HG02884 (cell line): Measurements from ENCODE around the gene ITSN1.
"Not testable (repeated sequence)": the region's sequence is repeated elsewhere in the genome, so short reads cannot be mapped to it uniquely, and the experiment has no call there.

ENCODE experiments used
- ATAC-seq: cut with Tn5 transposase; IDR thresholded peaks from one replicate; pipeline ENCODE4 v1.9.1; 2021; ENCODE audit warnings: mild to moderate bottlenecking, moderate library complexity; ENCODE audit not compliant: unreplicated experiment

ITSN1 gene

GRCh38 chr21:33763582-33763899, 121.2 kb downstream of the ITSN1 start:
- no peak for ATAC-seq

- no peak for ATAC-seq
Measured at GRCh38 chr21:33767236-33767635, 124.9 kb downstream of the ITSN1 start.

DNA sequence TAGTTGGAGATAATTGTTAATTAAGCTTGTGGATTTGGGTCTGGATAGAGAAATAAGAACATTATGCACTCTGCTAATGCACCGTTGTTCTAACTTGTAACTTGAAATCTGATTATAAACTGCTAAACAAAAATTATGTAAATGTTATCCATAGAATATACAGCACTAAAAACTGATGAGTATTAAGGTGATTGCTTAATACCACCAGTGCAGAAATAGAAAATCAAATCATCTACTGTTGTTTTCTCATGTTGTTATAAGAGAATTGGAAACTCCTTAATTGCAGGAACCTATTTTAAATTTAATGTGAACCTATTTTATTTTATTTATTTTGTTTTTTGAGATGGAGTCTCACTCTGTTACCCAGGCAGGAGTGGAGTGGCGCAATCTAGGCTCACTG, 125.7 kb downstream of the ITSN1 start:
- no peak for ATAC-seq

DNA sequence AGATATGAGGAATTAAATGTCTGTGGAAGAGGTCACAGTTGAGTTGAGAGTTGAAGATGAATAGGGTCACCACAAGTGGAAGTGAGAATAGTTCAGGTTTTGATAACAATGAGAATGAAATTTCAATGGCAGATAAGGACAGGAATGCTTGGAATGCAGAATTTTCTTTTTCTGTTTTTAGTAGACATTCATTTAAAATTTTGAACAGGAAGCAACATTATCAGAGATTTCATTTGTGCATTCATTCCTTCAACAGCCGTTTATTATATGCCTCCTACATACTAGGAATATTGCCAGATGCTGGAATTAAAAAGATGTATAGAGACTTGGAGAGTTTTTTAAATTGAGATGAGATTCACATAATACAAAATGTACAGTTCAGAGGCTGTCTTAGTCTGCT, 126.8 kb downstream of the ITSN1 start:
- no peak for ATAC-seq

- no peak for ATAC-seq
Measured at GRCh38 chr21:33770542-33770941, 128.2 kb downstream of the ITSN1 start.

- ATAC-seq = no peak
Measured at GRCh38 chr21:33771976-33772375, 129.7 kb downstream of the ITSN1 start.

DNA sequence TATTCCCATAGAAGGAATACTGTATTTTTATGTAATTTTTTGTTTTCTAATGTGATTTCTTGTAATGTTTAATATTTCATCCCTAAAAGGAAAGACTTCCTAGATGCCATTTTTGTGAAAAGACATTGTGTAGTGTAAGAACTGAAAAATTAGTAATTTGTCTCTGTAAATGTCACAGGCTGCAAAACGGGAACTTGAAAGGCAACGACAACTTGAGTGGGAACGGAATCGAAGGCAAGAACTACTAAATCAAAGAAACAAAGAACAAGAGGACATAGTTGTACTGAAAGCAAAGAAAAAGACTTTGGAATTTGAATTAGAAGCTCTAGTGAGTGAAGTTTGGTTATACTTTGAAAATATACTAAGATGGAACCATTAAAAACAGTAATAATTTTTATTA, 132.2 kb downstream of the ITSN1 start:
- ATAC-seq = no peak

DNA sequence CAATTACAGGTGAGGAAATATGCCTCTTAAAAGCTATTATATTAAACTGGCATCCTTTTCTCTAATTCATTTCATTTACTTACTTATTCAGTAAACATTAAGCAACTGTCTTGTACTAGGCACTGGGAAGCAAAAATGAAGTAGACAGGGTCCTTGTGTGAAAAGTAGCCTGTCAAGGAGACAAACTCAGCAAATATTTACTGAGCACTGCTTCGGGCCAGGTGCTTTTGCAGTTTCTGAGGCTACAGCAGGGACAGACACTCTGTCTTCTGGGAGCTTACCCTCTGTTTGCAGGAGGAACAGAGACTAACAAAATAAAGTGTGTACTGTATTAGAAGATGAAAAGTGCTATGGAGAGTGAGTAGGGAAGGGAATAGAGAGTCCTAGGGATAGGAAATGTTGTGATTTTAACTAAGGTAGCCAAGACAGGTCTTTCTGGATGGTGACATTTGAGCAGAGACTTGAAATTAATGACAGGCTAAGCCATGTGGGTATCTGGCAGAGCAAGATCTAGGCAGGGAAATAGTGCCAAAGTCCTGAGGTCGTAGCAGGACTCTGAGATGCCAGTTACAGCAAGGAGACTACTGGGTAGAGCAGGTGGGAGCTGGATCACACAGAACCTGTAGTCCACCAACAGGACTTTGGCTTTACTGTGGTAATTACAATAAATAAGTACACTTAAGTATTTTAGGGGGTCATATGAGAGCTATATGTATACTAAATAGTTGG, 133.0 kb downstream of the ITSN1 start:
- no peak for ATAC-seq

- no peak for ATAC-seq
Measured at GRCh38 chr21:33780631-33781030, 138.3 kb downstream of the ITSN1 start.

GRCh38 chr21:33781121-33781520, 138.8 kb downstream of the ITSN1 start:
- ATAC-seq = no peak

DNA sequence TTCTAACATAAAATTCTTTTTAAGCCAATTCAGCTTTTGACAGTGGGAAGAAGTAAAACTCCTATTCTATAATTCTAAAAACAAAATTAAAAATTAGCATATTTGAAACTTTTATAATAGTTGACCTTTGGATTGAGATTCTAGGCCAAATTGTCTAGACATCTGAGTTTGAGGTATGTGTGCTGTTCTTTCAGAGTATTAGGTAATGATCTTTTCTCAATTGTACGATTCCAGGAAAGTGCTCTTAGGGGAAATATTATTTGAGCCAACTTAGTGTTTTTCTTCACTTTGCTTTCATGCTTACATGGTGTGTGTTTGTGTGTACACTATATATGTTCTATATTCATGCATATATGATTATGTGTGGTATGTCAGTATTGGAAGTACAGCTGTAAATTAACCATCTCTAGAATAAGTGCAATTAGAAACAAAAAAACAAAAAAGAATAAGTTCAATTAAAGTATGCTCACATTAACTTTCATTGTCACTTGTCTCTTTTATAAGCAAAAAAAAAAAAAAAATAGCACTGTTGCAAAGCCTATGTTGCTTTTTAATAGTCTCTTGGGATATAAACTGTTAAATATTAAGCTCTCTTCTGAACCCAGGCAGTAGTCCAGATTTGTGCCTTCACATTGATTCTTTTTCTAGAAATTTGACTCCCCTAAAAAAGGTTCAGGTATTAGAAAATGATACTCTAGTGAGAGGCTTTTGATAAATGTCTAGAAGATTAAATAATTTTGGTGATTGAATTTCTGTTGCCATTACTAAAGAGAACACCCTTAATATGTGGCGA, 141.1 kb downstream of the ITSN1 start:
- no peak for ATAC-seq

- no peak for ATAC-seq
Measured at GRCh38 chr21:33787431-33787830, 145.1 kb downstream of the ITSN1 start.

DNA sequence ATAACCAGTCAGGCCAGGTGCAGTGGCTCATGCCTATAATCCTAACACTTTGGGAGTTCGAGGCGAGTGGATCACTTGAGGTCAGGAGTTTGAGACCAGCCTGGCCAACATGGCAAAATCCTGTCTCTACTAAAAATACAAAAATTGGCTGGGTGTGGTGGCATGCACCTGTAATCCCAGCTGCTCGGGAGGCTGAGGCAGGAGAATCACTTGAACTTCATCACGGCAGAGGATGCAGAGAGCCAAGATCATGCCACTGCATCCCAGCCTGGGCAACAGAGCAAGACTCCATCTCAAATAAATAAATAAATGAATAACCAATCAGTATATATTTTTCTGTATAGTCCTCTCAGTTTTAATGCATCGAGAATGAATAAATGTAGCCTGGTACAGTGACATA, 146.1 kb downstream of the ITSN1 start:
- ATAC-seq = not testable (repeated sequence)

GRCh38 chr21:33789697-33790096, 147.4 kb downstream of the ITSN1 start:
- ATAC-seq = no peak

GRCh38 chr21:33791073-33791472, 148.8 kb downstream of the ITSN1 start:
- ATAC-seq = no peak

DNA sequence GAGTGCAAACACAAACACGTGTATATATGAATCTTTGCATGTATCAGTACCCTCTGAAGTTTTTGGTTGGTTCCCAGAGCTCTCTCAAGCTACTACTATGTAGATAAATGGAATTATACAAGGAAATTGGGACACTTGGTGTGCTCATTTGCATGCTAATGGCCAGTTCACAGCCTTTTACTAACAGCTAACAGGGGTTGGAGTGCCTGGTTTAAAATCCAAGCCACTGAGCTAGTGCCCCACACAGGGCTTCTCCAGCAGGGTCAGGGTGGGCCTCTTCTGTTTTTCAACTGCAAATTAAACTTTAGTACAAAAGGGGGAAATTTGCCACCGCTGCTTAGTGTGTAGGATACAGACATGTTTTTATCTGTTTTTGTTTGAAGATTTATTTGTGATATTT, 152.3 kb downstream of the ITSN1 start:
- no peak for ATAC-seq

- no peak for ATAC-seq
Measured at GRCh38 chr21:33797565-33797964, 155.3 kb downstream of the ITSN1 start.

GRCh38 chr21:33799378-33800090, 157.2 kb downstream of the ITSN1 start:
- no peak for ATAC-seq

- no peak for ATAC-seq
Measured at GRCh38 chr21:33800753-33801423, 158.6 kb downstream of the ITSN1 start.

DNA sequence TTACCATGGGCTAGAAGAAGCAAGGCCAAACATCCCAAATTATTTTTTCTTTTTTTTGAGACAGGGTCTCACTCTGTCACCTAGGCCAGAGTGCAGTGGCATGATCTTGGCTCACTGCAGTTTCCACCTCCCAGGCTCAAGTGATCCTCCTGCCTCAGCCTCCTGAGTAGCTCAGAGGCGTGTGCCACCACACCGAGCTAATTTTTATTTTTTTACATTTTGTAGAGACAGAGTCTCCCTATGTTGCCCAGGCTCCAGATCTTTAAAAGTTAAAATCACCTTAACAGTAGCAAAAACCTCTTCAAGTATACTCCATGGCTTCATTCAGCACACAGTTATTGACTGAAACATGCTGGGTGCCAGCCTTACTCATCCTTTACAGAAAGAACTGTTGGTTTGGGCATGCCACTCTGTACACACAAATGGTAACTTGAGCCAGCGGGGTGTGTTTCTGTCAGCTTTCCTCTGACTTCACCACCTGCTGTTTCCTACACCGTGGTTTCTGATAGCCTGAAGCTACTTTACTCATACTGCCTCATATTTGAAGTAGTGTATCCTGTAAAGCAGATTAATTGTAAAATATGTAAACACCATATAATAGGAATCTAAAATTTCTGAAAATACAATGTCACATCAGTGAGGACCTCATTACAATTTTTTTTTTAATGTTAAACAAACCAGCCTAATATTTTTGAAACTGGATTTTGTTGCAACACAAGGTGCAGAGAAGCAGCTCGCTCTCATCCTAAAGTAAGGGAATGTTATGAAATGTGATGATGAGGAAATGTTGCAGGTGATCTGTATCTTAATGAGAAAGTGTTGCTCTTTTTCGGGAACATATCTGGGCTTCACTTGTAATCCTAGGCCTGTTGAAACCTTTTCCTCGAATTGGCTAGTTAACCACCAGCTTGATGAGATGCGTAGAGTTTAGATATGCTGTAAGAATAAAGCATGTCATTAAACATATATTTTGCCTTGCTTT, 159.4 kb downstream of the ITSN1 start:
- no peak for ATAC-seq
